HTERT RPE-1 (cell line): ENCODE data around the gene IGFBP7.
"Not testable (repeated sequence)": the region's sequence is repeated elsewhere in the genome, so short reads cannot be mapped to it uniquely, and the experiment has no call there.

Source experiments
- in situ Hi-C: fragments of 300-500 bp; cut with MboI; formaldehyde crosslinking; loops from 4 replicates; pipeline ENCODE4 v1.14.3; 2020; ENCODE audit warnings: low sequenced_read_pairs

The IGFBP7 gene

GRCh38 chr4:57075367-57075766 lies 34.8 kb downstream of the IGFBP7 start:
- in situ Hi-C loops, result no loop called here

GRCh38 chr4:57074744-57075143 lies 35.4 kb downstream of the IGFBP7 start:
- in situ Hi-C loops, result no loop called here

GRCh38 chr4:57073559-57073958 lies 36.6 kb downstream of the IGFBP7 start:
- in situ Hi-C loops, result no loop called here

- in situ Hi-C loops, result no loop called here
These were observed 38.9 kb downstream of the IGFBP7 start for GRCh38 chr4:57071326-57071725.

- in situ Hi-C loops, result no loop called here
These were observed 39.7 kb downstream of the IGFBP7 start for GRCh38 chr4:57070461-57070860.

- in situ Hi-C loops, result no loop called here
These were observed 41.8 kb downstream of the IGFBP7 start for GRCh38 chr4:57068237-57068981.

- in situ Hi-C loops, result no loop called here
These were observed 44.3 kb downstream of the IGFBP7 start for GRCh38 chr4:57065730-57066482.

- in situ Hi-C loops, result no loop called here
These were observed 45.1 kb downstream of the IGFBP7 start for GRCh38 chr4:57064811-57065711.

GRCh38 chr4:57064120-57064519 lies 46.1 kb downstream of the IGFBP7 start:
- in situ Hi-C loops, result no loop called here

GRCh38 chr4:57063518-57063917 lies 46.7 kb downstream of the IGFBP7 start:
- in situ Hi-C loops, result no loop called here

GRCh38 chr4:57061395-57061794 lies 48.8 kb downstream of the IGFBP7 start:
- in situ Hi-C loops, result no loop called here

- in situ Hi-C loops, result not testable (repeated sequence)
These were observed 49.5 kb downstream of the IGFBP7 start for GRCh38 chr4:57060717-57061067.

- in situ Hi-C loops, result no loop called here
These were observed 50.1 kb downstream of the IGFBP7 start for GRCh38 chr4:57059890-57060716.

- in situ Hi-C loops, result no loop called here
These were observed 54.3 kb downstream of the IGFBP7 start for GRCh38 chr4:57055886-57056285.

- in situ Hi-C loops, result no loop called here
These were observed 56.7 kb downstream of the IGFBP7 start for GRCh38 chr4:57053508-57053907.

- in situ Hi-C loops, result no loop called here
These were observed 58.7 kb downstream of the IGFBP7 start for GRCh38 chr4:57051524-57051923.

GRCh38 chr4:57051095-57051494 lies 59.1 kb downstream of the IGFBP7 start:
- in situ Hi-C loops, result no loop called here

GRCh38 chr4:57048590-57049304 lies 61.4 kb downstream of the IGFBP7 start:
- in situ Hi-C loops, result no loop called here

GRCh38 chr4:57047046-57047445 lies 63.1 kb downstream of the IGFBP7 start:
- in situ Hi-C loops, result not testable (repeated sequence)

- in situ Hi-C loops, result no loop called here
These were observed 65.2 kb downstream of the IGFBP7 start for GRCh38 chr4:57044996-57045395.
